Prostate gland (tissue), 2 donors: ENCODE results near the gene THRB.

Source experiments
- POLR2A ChIP-seq: fragments of 450-650 bp; IDR thresholded peaks from one replicate; pipeline ENCODE4 v1.6.1; 2016; ENCODE audit warnings: antibody characterized with exemption, mild to moderate bottlenecking
- POLR2AphosphoS5 ChIP-seq: sonication (generic); formaldehyde crosslinking; IDR thresholded peaks from one replicate; pipeline ENCODE4 v1.6.1; 2017; ENCODE audit warnings: antibody characterized with exemption
- TF ChIP-seq, protein P1 (sequence below), 4 experiments: fragments of 200-600 bp in 2 of 4; fragments of 450-650 bp in 2 of 4; sonication (generic) in 2 of 4; IDR thresholded peaks; 1 replicate in 3 of 4; 2 replicates in 1 of 4; pipeline ENCODE4 v1.5.1; 2016 to 2019; ENCODE audit warnings: antibody characterized with exemption in 4 of 4, mild to moderate bottlenecking in 2 of 4, moderate library complexity in 2 of 4

DNA sequence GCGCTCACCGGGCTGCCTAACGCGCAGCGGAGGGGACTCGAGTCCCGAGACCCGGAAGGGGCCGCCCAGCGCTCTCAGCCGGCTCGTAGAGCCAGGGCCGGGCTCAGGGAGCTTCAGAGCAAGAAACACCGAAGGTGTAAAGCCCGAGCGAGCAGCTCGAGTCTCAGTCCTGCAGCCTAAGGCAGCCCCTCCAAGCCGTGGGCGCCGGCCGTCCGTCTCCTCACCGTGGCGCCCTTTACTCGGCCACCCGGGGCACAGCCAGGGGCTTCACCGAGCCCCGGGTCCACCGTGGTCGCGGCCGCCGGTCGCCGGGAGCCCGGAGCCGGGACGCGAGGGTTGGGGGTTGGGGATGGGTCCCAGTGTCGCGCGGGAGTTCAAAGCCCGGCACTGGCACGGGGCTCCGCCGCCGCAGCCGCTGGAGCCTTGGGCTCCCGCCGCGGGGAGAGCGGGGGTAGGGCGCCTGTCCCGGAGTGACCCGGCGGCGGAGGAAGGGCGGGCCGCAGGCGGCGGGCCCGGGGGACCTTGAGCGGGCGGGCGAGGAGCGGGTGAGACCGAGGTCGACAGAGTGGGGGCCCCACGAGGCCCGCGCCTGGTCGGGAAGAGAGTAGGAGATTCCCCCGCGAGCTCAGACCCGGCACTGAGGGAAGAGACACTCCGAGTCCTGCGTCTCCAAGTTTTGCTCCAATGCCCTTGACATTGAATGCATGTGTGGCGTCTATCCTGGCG lies 26.9 kb upstream of the THRB start:
- TF ChIP-seq, protein P1, sequence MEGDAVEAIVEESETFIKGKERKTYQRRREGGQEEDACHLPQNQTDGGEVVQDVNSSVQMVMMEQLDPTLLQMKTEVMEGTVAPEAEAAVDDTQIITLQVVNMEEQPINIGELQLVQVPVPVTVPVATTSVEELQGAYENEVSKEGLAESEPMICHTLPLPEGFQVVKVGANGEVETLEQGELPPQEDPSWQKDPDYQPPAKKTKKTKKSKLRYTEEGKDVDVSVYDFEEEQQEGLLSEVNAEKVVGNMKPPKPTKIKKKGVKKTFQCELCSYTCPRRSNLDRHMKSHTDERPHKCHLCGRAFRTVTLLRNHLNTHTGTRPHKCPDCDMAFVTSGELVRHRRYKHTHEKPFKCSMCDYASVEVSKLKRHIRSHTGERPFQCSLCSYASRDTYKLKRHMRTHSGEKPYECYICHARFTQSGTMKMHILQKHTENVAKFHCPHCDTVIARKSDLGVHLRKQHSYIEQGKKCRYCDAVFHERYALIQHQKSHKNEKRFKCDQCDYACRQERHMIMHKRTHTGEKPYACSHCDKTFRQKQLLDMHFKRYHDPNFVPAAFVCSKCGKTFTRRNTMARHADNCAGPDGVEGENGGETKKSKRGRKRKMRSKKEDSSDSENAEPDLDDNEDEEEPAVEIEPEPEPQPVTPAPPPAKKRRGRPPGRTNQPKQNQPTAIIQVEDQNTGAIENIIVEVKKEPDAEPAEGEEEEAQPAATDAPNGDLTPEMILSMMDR (IDR thresholded peaks at IDR 0.05): peak in 2 of 4 experiments; percentile 14
- TF ChIP-seq POLR2AphosphoS5 (no peak), POLR2A (no peak)
